GM12892 (cell line): ENCODE data around the gene PPP2R2C.

Experiments used
- POLR2A ChIP-seq: IDR thresholded peaks from 2 replicates; pipeline ENCODE4 v1.6.1; 2011; ENCODE audit warnings: low read depth, low read length, control low read depth
- POLR2AphosphoS5 ChIP-seq: IDR thresholded peaks from 2 replicates; pipeline ENCODE4 v1.6.1; 2011; ENCODE audit warnings: low read depth, low read length, control low read depth

- no peak for TF ChIP-seq POLR2A
- no peak for TF ChIP-seq POLR2AphosphoS5
These were observed 117.4 kb downstream of the PPP2R2C start for GRCh38 chr4:6355052-6355451.
